Diencephalon (tissue), 1 donor: Measurements from ENCODE around the gene GOLGA8O. TPM values are rescaled to one million over a fixed set of nuclear protein-coding genes. Genes with fewer than 3 reads are reported as not detected.

Experiments used
- small RNA-seq: library from RNA; depleted of rRNA; stranded (forward); fragments of <200 nt; gene quantifications from one replicate; pipeline ENCODE3, GENCODE V24; 2014
- total RNA-seq: library from RNA; depleted of rRNA; stranded (reverse); fragments of >200 nt; gene quantifications from one replicate; pipeline ENCODE4 v1.2.3, GENCODE V29; 2014

GOLGA8O gene
- total RNA-seq: 0.46 TPM

DNA sequence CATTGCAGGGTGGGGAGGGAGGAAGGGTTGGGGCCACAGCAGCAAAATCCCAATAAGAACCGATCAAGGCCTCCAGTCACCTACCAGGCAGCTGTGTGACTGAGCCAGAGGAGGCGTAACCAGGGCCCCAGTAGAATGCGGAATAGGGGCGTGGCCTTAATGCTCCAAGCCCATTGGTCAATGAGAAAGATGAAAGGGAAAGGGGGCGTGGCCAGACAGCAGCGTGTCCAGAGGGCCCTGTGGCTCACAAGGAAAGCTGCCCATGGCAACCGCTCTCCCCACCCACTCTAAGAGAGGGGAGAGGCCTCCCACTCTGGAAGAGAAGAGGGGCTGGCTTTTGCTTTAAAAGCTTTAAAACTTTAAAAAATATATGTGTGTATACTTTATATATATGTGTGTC is at the start of gene GOLGA8O:
Gene GOLGA8O, minus strand, starts transcription at position 101 of the 400 bp plus-strand sequence. Its CDS starts 98 bp downstream, at position 3.

GRCh38 chr15:32403192-32403591 is 52.2 kb downstream of the GOLGA8O start, which contains the start of gene GOLGA8K:
TSS of gene GOLGA8K (minus strand) at chr15:32403292. CDS start at chr15:32403194, 98 bp downstream.

Small RNAs within 50 kb of the gene (small RNA-seq; reads per million reads assigned to genes)
- gene AC135983.5 (not detected), gene RF00096 (not detected), gene RN7SL539P (not detected)

Other genes with a start within 250 kb of the GOLGA8O start
- 1.2 TPM for gene GOLGA8K, start 52.3 kb downstream of the GOLGA8O start, total RNA-seq
- 4.6 TPM for gene GOLGA8N, start 137.8 kb upstream of the GOLGA8O start, total RNA-seq
- gene ARHGAP11A, start 159.9 kb upstream of the GOLGA8O start, total RNA-seq: 14.1 TPM
- gene SCG5, start 186.1 kb upstream of the GOLGA8O start, total RNA-seq: 157 TPM